Natural killer cell treated with Interleukin-12 subunit alpha and Interleukin-12 subunit beta and Interleukin-15 and Interleukin-18, amount 100 ng/mL, for 72 hours (primary cell): ENCODE measurements around the gene SLC39A6. TPM values are rescaled to one million over a fixed set of nuclear protein-coding genes. Genes with fewer than 3 reads are reported as not detected.
A peak's percentile ranks its signal among the peaks of the same experiment; 100 is the strongest.
"Not testable (repeated sequence)": the region's sequence is repeated elsewhere in the genome, so short reads cannot be mapped to it uniquely, and the experiment has no call there.

Source experiments
- ATAC-seq, 2 donors: fragments of 150-1000 bp; cut with Tn5 transposase in 1 of 2; sonication (Bioruptor Pico), chemical (Tn5 transposase) in 1 of 2; 2 replicates each; pipeline ENCODE4 v1.10.0; 2021
- DNase-seq: peaks from one replicate; pipeline ENCODE4 v3.0.0; 2022; ENCODE audit warnings: low spot score
- H3K27ac Mint-ChIP-seq, 2 donors: 1 replicate in 1 of 2; 2 replicates in 1 of 2; pipeline ENCODE4 v1.8.0; 2022; ENCODE audit warnings: mixed read lengths in 2 of 2, mild to moderate bottlenecking in 1 of 2, moderate library complexity in 1 of 2
- H3K27me3 Mint-ChIP-seq, 2 donors: 1 replicate in 1 of 2; 2 replicates in 1 of 2; pipeline ENCODE4 v1.8.0; 2022; ENCODE audit warnings: mixed read lengths in 2 of 2
- H3K36me3 Mint-ChIP-seq: one replicate; pipeline ENCODE4 v1.8.0; 2022; ENCODE audit warnings: mixed read lengths
- H3K4me1 Mint-ChIP-seq, 2 donors: 1 replicate in 1 of 2; 2 replicates in 1 of 2; pipeline ENCODE4 v1.8.0; 2022; ENCODE audit warnings: low read depth in 2 of 2, mixed read lengths in 2 of 2, mild to moderate bottlenecking in 1 of 2
- H3K4me3 Mint-ChIP-seq: one replicate; pipeline ENCODE4 v1.8.0; 2022; ENCODE audit warnings: mixed read lengths
- H3K9me3 Mint-ChIP-seq: 2 replicates; pipeline ENCODE4 v1.8.0; 2022; ENCODE audit warnings: mixed read lengths
- total RNA-seq, 2 donors: library from RNA; stranded (reverse); gene quantifications; one replicate each; pipeline ENCODE4 v1.2.3, GENCODE V29; 2022

SLC39A6 gene
- total RNA-seq, 2 donors from 2014 or later, result 34.7 to 36.1 TPM

- H3K27ac Mint-ChIP-seq, result no peak overlapping the region
- no peaks in the 10 kb centered on the region for H3K4me1 Mint-ChIP-seq
- peaks cover 0 to 7% of the 10 kb centered on the region in 2 donors for H3K27me3 Mint-ChIP-seq
- no peak for ATAC-seq
- H3K9me3 Mint-ChIP-seq, result no peaks in the 10 kb centered on the region
- no peak overlapping the region for H3K4me3 Mint-ChIP-seq
- DNase-seq, result no peak
- no peaks in the 10 kb centered on the region for H3K36me3 Mint-ChIP-seq
These were observed 27.2 kb downstream of the SLC39A6 start for GRCh38 chr18:36101943-36102342.

GRCh38 chr18:36099311-36099710, 29.8 kb downstream of the SLC39A6 start:
- H3K36me3 Mint-ChIP-seq, result no peaks in the 10 kb centered on the region
- H3K4me3 Mint-ChIP-seq, result no peak overlapping the region
- ATAC-seq (no peak), DNase-seq (no peak)
- H3K27ac Mint-ChIP-seq, result no peak overlapping the region
- no peaks in the 10 kb centered on the region for H3K9me3 Mint-ChIP-seq
- no peaks in the 10 kb centered on the region for H3K4me1 Mint-ChIP-seq
- peaks cover 0 to 10% of the 10 kb centered on the region in 2 donors for H3K27me3 Mint-ChIP-seq

GRCh38 chr18:36096955-36097354, 32.2 kb downstream of the SLC39A6 start:
- no peak overlapping the region for H3K4me3 Mint-ChIP-seq
- H3K27me3 Mint-ChIP-seq, result peaks cover 0 to 10% of the 10 kb centered on the region in 2 donors

GRCh38 chr18:36095936-36096519, 33.1 kb downstream of the SLC39A6 start:
- Mint-ChIP-seq H3K27me3 (peaks cover 0 to 10% of the 10 kb centered on the region in 2 donors), H3K4me3 (no peak overlapping the region), H3K9me3 (no peaks in the 10 kb centered on the region), H3K36me3 (no peaks in the 10 kb centered on the region), H3K27ac (no peak overlapping the region), H3K4me1 (peaks cover 0 to 12% of the 10 kb centered on the region in 2 donors)
- ATAC-seq (no peak), DNase-seq (no peak)

More at GRCh38 chr18:36096955-36097354, 32.2 kb downstream of the SLC39A6 start:
- no peaks in the 10 kb centered on the region for H3K9me3 Mint-ChIP-seq
- peaks cover 0 to 12% of the 10 kb centered on the region in 2 donors for H3K4me1 Mint-ChIP-seq
- DNase-seq (no peak), ATAC-seq (no peak)
- no peaks in the 10 kb centered on the region for H3K36me3 Mint-ChIP-seq
- no peak overlapping the region for H3K27ac Mint-ChIP-seq

- Mint-ChIP-seq H3K36me3 (no peaks in the 10 kb centered on the region), H3K4me3 (no peak overlapping the region), H3K27me3 (peaks cover 0 to 6% of the 10 kb centered on the region in 2 donors), H3K4me1 (peaks cover 0 to 12% of the 10 kb centered on the region in 2 donors), H3K9me3 (no peaks in the 10 kb centered on the region), H3K27ac (no peak overlapping the region)
- DNase-seq (no peak), ATAC-seq (no peak)
These were observed 34.7 kb downstream of the SLC39A6 start for GRCh38 chr18:36094431-36094830.

GRCh38 chr18:36092116-36092515, 37.0 kb downstream of the SLC39A6 start:
- not testable (repeated sequence) for H3K27me3 Mint-ChIP-seq, H3K9me3 Mint-ChIP-seq, H3K36me3 Mint-ChIP-seq, DNase-seq, H3K27ac Mint-ChIP-seq, H3K4me3 Mint-ChIP-seq, ATAC-seq
- peaks cover 0 to 12% of the 10 kb centered on the region in 2 donors for H3K4me1 Mint-ChIP-seq

GRCh38 chr18:36089001-36089400, 40.1 kb downstream of the SLC39A6 start:
- Mint-ChIP-seq H3K4me3 (no peak overlapping the region), H3K27ac (no peak overlapping the region), H3K4me1 (peaks cover 0 to 13% of the 10 kb centered on the region in 2 donors), H3K9me3 (no peaks in the 10 kb centered on the region), H3K27me3 (no peaks in the 10 kb centered on the region), H3K36me3 (no peaks in the 10 kb centered on the region)
- ATAC-seq, result no peak
- DNase-seq, result no peak

- ATAC-seq, result no peak
- H3K4me3 Mint-ChIP-seq, result no peak overlapping the region
- no peaks in the 10 kb centered on the region for H3K36me3 Mint-ChIP-seq
- no peak overlapping the region for H3K27ac Mint-ChIP-seq
- no peaks in the 10 kb centered on the region for H3K27me3 Mint-ChIP-seq
- peaks cover 0 to 15% of the 10 kb centered on the region in 2 donors for H3K4me1 Mint-ChIP-seq
- DNase-seq, result no peak
- H3K9me3 Mint-ChIP-seq, result no peaks in the 10 kb centered on the region
These were observed 40.9 kb downstream of the SLC39A6 start for GRCh38 chr18:36088256-36088655.

- DNase-seq, result no peak
- no peak overlapping the region for H3K4me3 Mint-ChIP-seq
- H3K27me3 Mint-ChIP-seq, result peaks cover 4 to 13% of the 10 kb centered on the region in 2 donors
These were observed 43.0 kb downstream of the SLC39A6 start for GRCh38 chr18:36086186-36086585.

GRCh38 chr18:36085195-36085594, 43.9 kb downstream of the SLC39A6 start:
- peaks cover 14% of the 10 kb centered on the region for H3K36me3 Mint-ChIP-seq
- DNase-seq (no peak), ATAC-seq (peak in 1 of 2 donors; percentile 69)
- H3K27me3 Mint-ChIP-seq, result peaks cover 7 to 17% of the 10 kb centered on the region in 2 donors
- H3K4me3 Mint-ChIP-seq, result no peak overlapping the region
- H3K27ac Mint-ChIP-seq, result no peak overlapping the region
- peaks cover 0 to 5% of the 10 kb centered on the region in 2 donors for H3K4me1 Mint-ChIP-seq
- peaks cover 6% of the 10 kb centered on the region for H3K9me3 Mint-ChIP-seq

More at GRCh38 chr18:36086186-36086585, 43.0 kb downstream of the SLC39A6 start:
- peaks cover 4% of the 10 kb centered on the region for H3K36me3 Mint-ChIP-seq
- ATAC-seq, result peak in 1 of 2 donors; percentile 57
- peaks cover 0 to 5% of the 10 kb centered on the region in 2 donors for H3K4me1 Mint-ChIP-seq
- no peak overlapping the region for H3K27ac Mint-ChIP-seq
- no peaks in the 10 kb centered on the region for H3K9me3 Mint-ChIP-seq

GRCh38 chr18:36083729-36084128, 45.4 kb downstream of the SLC39A6 start:
- Mint-ChIP-seq H3K27ac (no peak overlapping the region), H3K4me3 (no peak overlapping the region), H3K4me1 (peaks cover 0 to 5% of the 10 kb centered on the region in 2 donors), H3K9me3 (peaks cover 6% of the 10 kb centered on the region), H3K27me3 (peaks cover 10 to 20% of the 10 kb centered on the region in 2 donors), H3K36me3 (peaks cover 17% of the 10 kb centered on the region)
- DNase-seq, result no peak
- ATAC-seq, result no peak

- H3K27me3 Mint-ChIP-seq, result peaks cover 13 to 29% of the 10 kb centered on the region in 2 donors
- ATAC-seq, DNase-seq, H3K4me3 Mint-ChIP-seq, H3K4me1 Mint-ChIP-seq, H3K9me3 Mint-ChIP-seq, H3K27ac Mint-ChIP-seq: not testable (repeated sequence)
- H3K36me3 Mint-ChIP-seq, result peaks cover 17% of the 10 kb centered on the region
These were observed 48.0 kb downstream of the SLC39A6 start for GRCh38 chr18:36081118-36081517.

- Mint-ChIP-seq H3K9me3 (peaks cover 6% of the 10 kb centered on the region), H3K27me3 (peaks cover 16 to 41% of the 10 kb centered on the region in 2 donors), H3K4me3 (no peak overlapping the region), H3K27ac (no peak overlapping the region), H3K4me1 (peaks cover 0 to 4% of the 10 kb centered on the region in 2 donors), H3K36me3 (peaks cover 17% of the 10 kb centered on the region)
- ATAC-seq (no peak), DNase-seq (no peak)
These were observed 50.2 kb downstream of the SLC39A6 start for GRCh38 chr18:36078751-36079529.

GRCh38 chr18:36077764-36078163, 51.4 kb downstream of the SLC39A6 start:
- H3K4me3 Mint-ChIP-seq, DNase-seq, H3K9me3 Mint-ChIP-seq, ATAC-seq, H3K27ac Mint-ChIP-seq, H3K4me1 Mint-ChIP-seq: not testable (repeated sequence)
- H3K36me3 Mint-ChIP-seq, result peaks cover 17% of the 10 kb centered on the region
- peaks cover 21 to 49% of the 10 kb centered on the region in 2 donors for H3K27me3 Mint-ChIP-seq
